ENCODE results near the gene PTPRN2. TPM values are rescaled to one million over a fixed set of nuclear protein-coding genes. Genes with fewer than 3 reads are reported as not detected.

Gene PTPRN2
- total RNA-seq, 1 donor from 2014 or later, result 1.8 TPM

DNA sequence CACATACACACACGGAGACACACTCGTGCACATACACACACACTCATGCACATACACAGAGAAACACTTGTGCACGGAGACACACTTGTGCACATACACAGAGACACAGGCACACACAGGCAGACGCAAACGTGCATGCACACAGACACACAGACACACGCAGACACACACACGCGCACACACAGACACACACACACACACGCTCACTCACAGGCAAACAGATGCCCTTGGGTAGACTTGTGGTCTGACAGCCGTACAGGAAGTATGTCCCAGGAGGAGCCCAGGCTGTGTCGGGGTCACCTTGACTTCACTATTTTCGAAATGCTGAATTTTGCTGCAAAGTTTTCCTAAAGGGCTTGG, 712.8 kb downstream of the PTPRN2 start:
- Mint-ChIP-seq H3K4me3 (no peak overlapping the region), H3K9me3 (no peaks in the 10 kb centered on the region), H3K27me3 (no peaks in the 10 kb centered on the region), H3K36me3 (ENCODE audit: low read depth) (no peaks in the 10 kb centered on the region), H3K27ac (no peak overlapping the region), H3K4me1 (peaks cover 6% of the 10 kb centered on the region)
- no peak for DNase-seq
- intact Hi-C loops (cut with micrococcal nuclease), result no loop called here
- ChIA-PET POLR2A (no interaction called here), CTCF (no interaction called here)
- no peak for TF ChIP-seq CTCF (IDR thresholded peaks at IDR 0.05)
- ATAC-seq (ENCODE audit: low read depth), result no peak

DNA sequence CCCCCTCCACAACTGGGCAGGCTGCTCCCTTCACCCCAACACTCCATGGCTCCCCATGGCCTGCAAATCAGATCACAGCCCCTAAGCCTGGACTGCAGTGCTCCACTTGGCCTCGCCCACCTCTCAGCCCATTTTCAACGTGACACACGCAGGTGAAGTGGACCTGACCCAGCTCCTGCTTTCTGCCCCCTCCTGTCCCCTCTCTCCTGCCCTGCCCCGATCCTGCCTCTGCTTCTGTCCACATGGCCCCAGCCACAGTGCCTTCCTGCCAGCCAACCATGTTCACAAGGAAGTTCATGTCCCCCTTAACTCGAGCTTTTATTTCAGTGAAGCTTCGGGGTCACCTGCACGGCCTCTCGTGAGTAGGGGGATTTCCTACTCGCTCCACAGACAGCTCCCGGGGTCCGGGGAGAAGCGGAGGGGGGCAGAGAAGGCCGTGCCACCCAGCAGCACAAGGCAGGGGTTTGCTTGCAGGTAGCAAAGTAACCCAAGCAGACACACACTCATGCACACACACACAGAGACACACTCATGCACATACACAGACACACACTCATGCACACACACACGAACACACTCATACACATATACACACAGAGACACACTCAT, 713.3 kb downstream of the PTPRN2 start:
- H3K9me3 Mint-ChIP-seq, result no peaks in the 10 kb centered on the region
- DNase-seq (no peak), ATAC-seq (ENCODE audit: low read depth) (no peak)
- ChIA-PET CTCF (no interaction called here), POLR2A (no interaction called here)
- no peak for TF ChIP-seq CTCF (IDR thresholded peaks at IDR 0.05)
- no peak overlapping the region for H3K4me3 Mint-ChIP-seq
- no peaks in the 10 kb centered on the region for H3K27me3 Mint-ChIP-seq
- H3K4me1 Mint-ChIP-seq, result peaks cover 6% of the 10 kb centered on the region
- intact Hi-C loops (cut with micrococcal nuclease), result no loop called here
- no peak overlapping the region for H3K27ac Mint-ChIP-seq
- H3K36me3 Mint-ChIP-seq (ENCODE audit: low read depth), result no peaks in the 10 kb centered on the region

GRCh38 chr7:157873664-157874063, 714.0 kb downstream of the PTPRN2 start:
- ATAC-seq (ENCODE audit: low read depth) (no peak), DNase-seq (no peak)
- H3K9me3 Mint-ChIP-seq, result no peaks in the 10 kb centered on the region
- no peak for TF ChIP-seq CTCF (IDR thresholded peaks at IDR 0.05)
- ChIA-PET CTCF (no interaction called here), POLR2A (no interaction called here)
- no peak overlapping the region for H3K27ac Mint-ChIP-seq
- no peaks in the 10 kb centered on the region for H3K27me3 Mint-ChIP-seq
- intact Hi-C loops (cut with micrococcal nuclease), result no loop called here
- no peaks in the 10 kb centered on the region for H3K36me3 Mint-ChIP-seq (ENCODE audit: low read depth)
- H3K4me1 Mint-ChIP-seq, result peaks cover 6% of the 10 kb centered on the region
- H3K4me3 Mint-ChIP-seq, result no peak overlapping the region

DNA sequence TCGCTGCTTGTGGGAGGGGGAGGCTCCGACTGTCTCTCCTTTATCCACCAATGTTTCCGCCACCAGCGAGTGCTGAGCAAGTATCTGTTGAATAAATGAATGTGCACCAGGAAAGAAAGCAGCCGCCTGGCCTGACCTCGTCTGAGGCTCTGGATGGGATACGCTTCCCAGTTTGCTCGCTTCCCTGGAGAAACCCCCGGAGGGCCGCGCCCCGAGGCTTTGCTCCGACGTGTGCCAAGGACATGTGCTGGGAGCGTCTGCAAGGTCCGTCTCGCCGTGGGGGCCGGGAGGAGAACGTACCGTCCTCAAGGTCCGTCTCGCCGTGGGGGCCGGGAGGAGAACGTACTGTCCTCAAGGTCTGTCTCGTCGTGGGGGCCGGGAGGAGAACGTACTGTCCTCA, 714.4 kb downstream of the PTPRN2 start:
- no peak overlapping the region for H3K27ac Mint-ChIP-seq
- DNase-seq, result no peak
- CTCF ChIA-PET, result no interaction called here
- intact Hi-C loops (cut with micrococcal nuclease), result no loop called here
- TF ChIP-seq CTCF (IDR thresholded peaks at IDR 0.05), result no peak
- H3K4me3 Mint-ChIP-seq, result no peak overlapping the region
- H3K4me1 Mint-ChIP-seq, result peaks cover 6% of the 10 kb centered on the region
- no peak for ATAC-seq (ENCODE audit: low read depth)
- no peaks in the 10 kb centered on the region for H3K27me3 Mint-ChIP-seq
- POLR2A ChIA-PET, result no interaction called here
- H3K36me3 Mint-ChIP-seq (ENCODE audit: low read depth), result no peaks in the 10 kb centered on the region
- H3K9me3 Mint-ChIP-seq, result no peaks in the 10 kb centered on the region

- CTCF ChIA-PET, result no interaction called here
- ATAC-seq (ENCODE audit: low read depth), result no peak
- no peak overlapping the region for H3K27ac Mint-ChIP-seq
- H3K9me3 Mint-ChIP-seq, result no peaks in the 10 kb centered on the region
- peaks cover 6% of the 10 kb centered on the region for H3K4me1 Mint-ChIP-seq
- no peak for TF ChIP-seq CTCF (IDR thresholded peaks at IDR 0.05)
- DNase-seq, result no peak
- no peaks in the 10 kb centered on the region for H3K36me3 Mint-ChIP-seq (ENCODE audit: low read depth)
- POLR2A ChIA-PET, result no interaction called here
- H3K27me3 Mint-ChIP-seq, result no peaks in the 10 kb centered on the region
- no peak overlapping the region for H3K4me3 Mint-ChIP-seq
- intact Hi-C loops (cut with micrococcal nuclease), result no loop called here
These were observed 715.2 kb downstream of the PTPRN2 start for GRCh38 chr7:157872447-157872846.
